Ovary (tissue), 3 donors: ENCODE results near the gene GJA4.

Experiments
- POLR2A ChIP-seq: fragments of 450-650 bp; IDR thresholded peaks from one replicate; pipeline ENCODE4 v1.6.1; 2017; ENCODE audit warnings: antibody characterized with exemption, mild to moderate bottlenecking, moderate library complexity
- TF ChIP-seq, protein P1 (sequence below), 3 donors: fragments of 450-650 bp in 2 of 3; fragments of 200-600 bp in 1 of 3; IDR thresholded peaks; one replicate each; pipeline versions ENCODE4 v1.5.1 to v1.8.0; 2016 to 2022; ENCODE audit warnings: antibody characterized with exemption in 3 of 3, mild to moderate bottlenecking in 1 of 3
- donor health status: DM: no; HTN: no; CAD: no.

DNA sequence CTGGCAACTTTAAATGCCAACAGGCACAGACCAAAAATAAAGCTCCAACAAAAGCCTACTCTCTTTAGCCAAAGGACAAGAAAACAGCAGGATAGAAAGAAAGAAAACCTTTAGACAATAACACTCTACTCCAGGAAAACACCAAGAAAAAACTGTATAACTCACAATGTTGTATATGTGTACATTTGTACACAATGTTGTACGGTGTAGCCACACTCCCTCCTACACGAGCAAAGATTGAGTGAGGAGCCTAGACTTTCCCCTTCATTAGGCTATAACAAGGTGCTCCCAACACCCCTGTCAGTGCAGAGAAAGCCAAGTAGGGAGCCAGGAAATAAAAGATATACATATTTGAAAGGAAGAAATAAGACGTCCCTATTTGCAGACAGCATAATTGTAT is 24.0 kb downstream of the GJA4 start:
- TF ChIP-seq, protein P1, sequence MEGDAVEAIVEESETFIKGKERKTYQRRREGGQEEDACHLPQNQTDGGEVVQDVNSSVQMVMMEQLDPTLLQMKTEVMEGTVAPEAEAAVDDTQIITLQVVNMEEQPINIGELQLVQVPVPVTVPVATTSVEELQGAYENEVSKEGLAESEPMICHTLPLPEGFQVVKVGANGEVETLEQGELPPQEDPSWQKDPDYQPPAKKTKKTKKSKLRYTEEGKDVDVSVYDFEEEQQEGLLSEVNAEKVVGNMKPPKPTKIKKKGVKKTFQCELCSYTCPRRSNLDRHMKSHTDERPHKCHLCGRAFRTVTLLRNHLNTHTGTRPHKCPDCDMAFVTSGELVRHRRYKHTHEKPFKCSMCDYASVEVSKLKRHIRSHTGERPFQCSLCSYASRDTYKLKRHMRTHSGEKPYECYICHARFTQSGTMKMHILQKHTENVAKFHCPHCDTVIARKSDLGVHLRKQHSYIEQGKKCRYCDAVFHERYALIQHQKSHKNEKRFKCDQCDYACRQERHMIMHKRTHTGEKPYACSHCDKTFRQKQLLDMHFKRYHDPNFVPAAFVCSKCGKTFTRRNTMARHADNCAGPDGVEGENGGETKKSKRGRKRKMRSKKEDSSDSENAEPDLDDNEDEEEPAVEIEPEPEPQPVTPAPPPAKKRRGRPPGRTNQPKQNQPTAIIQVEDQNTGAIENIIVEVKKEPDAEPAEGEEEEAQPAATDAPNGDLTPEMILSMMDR (IDR thresholded peaks at IDR 0.05): no peak
- no peak for TF ChIP-seq POLR2A
